ENCODE results near the gene SOS1.

DNA sequence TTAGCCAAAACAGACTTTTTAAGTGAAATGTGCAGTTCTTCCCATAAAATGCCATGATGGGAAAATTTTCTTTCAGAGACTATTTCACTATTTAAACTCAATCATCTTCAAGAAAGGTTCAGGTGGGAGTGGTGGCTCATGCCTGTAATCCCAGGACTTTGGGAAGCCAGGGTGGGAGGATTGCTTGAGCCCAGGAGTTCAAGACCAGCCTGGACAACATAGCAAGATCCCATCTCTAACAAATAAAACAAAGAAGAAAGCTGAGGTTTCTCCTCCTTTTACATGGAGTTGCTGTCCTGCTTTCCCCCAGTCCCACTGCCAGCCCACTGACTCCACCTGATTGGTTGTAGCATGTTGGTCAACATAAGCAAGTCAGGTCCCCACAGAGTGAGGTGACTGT lies 25.8 kb upstream of the SOS1 start:
- TF ChIP-seq CTCF (IDR thresholded peaks at IDR 0.05; ENCODE audit: low read depth, low read length, poor library complexity, severe bottlenecking) = no peak
- TF ChIP-seq EZH2phosphoT487 (IDR thresholded peaks at IDR 0.05; ENCODE audit: borderline replicate concordance, low read length) = no peak
